ENCODE results near the gene TMEM217. TPM values are rescaled to one million over a fixed set of nuclear protein-coding genes. Genes with fewer than 3 reads are reported as not detected.

The TMEM217 gene
- total and polyA plus RNA-seq, 2 of the 8 experiments (the other 6 are each of a cell fraction or from before 2014, with no cell fraction given): 0.60 to 1.1 TPM

DNA sequence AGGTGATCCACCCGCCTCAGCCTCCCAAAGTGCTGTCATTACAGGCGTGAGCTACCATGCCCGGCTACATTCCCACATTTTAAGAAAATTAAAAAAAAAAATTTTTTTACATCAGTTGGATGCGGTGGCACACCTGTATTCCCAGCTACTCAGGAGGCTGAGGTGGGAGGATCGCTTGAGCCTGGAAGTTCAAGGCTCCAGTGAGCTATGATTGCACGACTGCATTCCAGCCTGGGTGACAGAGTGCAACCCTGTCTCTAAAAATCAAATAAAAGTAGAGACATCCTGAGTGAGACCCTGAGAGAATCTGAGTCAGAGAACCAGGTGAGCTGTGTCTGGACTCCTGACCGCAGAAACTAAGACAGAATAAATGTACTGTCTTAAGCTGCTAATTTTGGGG is 49.2 kb downstream of the TMEM217 start:
- Histone ChIP-seq H3K23me2 (ENCODE audit: low read depth, low read length) (peaks cover 5% of the 10 kb centered on the region; the same call in 1 of the 2 replicates), H3K27me3 (replicated peaks in 1 of 4; ENCODE audit: control insufficient read depth in 3 of 4, extremely low read depth in 1 of 4, insufficient read depth in 3 of 4, low read length in 3 of 4) (no peaks in the 10 kb centered on the region), H3K36me3 (ENCODE audit: control insufficient read depth in 2 of 4, insufficient read depth in 4 of 4, low read length in 3 of 4) (no peaks in the 10 kb centered on the region), H3K23ac (ENCODE audit: insufficient read length) (no peak overlapping the region), H3K4me2 (ENCODE audit: insufficient read depth in 1 of 2, low read depth in 2 of 2, low read length in 2 of 2) (no peak overlapping the region), H4K5ac (ENCODE audit: insufficient read length, low read depth, low read length) (no peak overlapping the region), H2BK12ac (ENCODE audit: low read depth, low read length) (no peak overlapping the region), H3K56ac (replicated peaks; ENCODE audit: insufficient read length, low read depth, low read length) (no peak overlapping the region), H3K9ac (replicated peaks in 1 of 4; ENCODE audit: extremely low read depth in 1 of 4, low read depth in 3 of 4, low read length in 3 of 4) (no peak overlapping the region), H3K79me1 (ENCODE audit: low read depth, low read length) (no peaks in the 10 kb centered on the region), H2AFZ (ENCODE audit: low read length) (no peak overlapping the region), H3K4me1 (replicated peaks in 1 of 4; ENCODE audit: control insufficient read depth in 3 of 4, insufficient read depth in 4 of 4, low read length in 3 of 4) (no peaks in the 10 kb centered on the region; a peak in 1 of 7 replicates), H3K79me2 (ENCODE audit: control insufficient read depth in 1 of 2, insufficient read depth in 2 of 2, low read length in 2 of 2) (no peaks in the 10 kb centered on the region), H3K14ac (ENCODE audit: insufficient read length) (no peak overlapping the region), H2BK120ac (replicated peaks; ENCODE audit: low read depth, low read length) (no peak overlapping the region), H2AK5ac (ENCODE audit: low read depth, low read length) (no peak overlapping the region), H2BK20ac (ENCODE audit: low read length) (no peak overlapping the region), H3K27ac (ENCODE audit: low read depth, low read length) (no peak overlapping the region), H2BK15ac (ENCODE audit: low read length) (no peak overlapping the region), H4K8ac (ENCODE audit: extremely low read depth, insufficient read depth, low read length) (no peak overlapping the region), H4K91ac (replicated peaks; ENCODE audit: insufficient read length, low read length) (no peak overlapping the region), H3K9me3 (ENCODE audit: insufficient read depth in 2 of 2, low read depth in 1 of 2, low read length in 1 of 2) (no peaks in the 10 kb centered on the region), H4K20me1 (replicated peaks in 1 of 2; ENCODE audit: control insufficient read depth in 1 of 2, insufficient read depth in 2 of 2, low read length in 2 of 2) (peaks cover 0 to 4% of the 10 kb centered on the region in 2 experiments), H3K4ac (replicated peaks; ENCODE audit: insufficient read length, low read depth, low read length) (no peak overlapping the region), H3K18ac (ENCODE audit: extremely low read depth, low read length) (no peak overlapping the region), H2BK5ac (ENCODE audit: low read depth, low read length) (no peak overlapping the region), H3K4me3 (ENCODE audit: extremely low read depth in 1 of 4, insufficient read depth in 2 of 4, low read depth in 3 of 4, low read length in 4 of 4) (no peak overlapping the region)
- TF ChIP-seq SIN3A (conservative IDR thresholded peaks at IDR 0.05 in 1 of 2, IDR thresholded peaks at IDR 0.05 in 1 of 2; ENCODE audit: low read depth in 1 of 2, low read length in 2 of 2) (no peak), SP1 (IDR thresholded peaks at IDR 0.05; ENCODE audit: low read depth, low read length) (no peak), RXRA (IDR thresholded peaks at IDR 0.05; ENCODE audit: insufficient read depth, low read depth, low read length) (no peak), MAFK (IDR thresholded peaks at IDR 0.05; ENCODE audit: low read depth, low read length) (no peak), ZNF274 (IDR thresholded peaks at IDR 0.05; ENCODE audit: borderline replicate concordance, extremely low read depth, low read length) (no peak)
- TF ChIP-seq, protein P1, sequence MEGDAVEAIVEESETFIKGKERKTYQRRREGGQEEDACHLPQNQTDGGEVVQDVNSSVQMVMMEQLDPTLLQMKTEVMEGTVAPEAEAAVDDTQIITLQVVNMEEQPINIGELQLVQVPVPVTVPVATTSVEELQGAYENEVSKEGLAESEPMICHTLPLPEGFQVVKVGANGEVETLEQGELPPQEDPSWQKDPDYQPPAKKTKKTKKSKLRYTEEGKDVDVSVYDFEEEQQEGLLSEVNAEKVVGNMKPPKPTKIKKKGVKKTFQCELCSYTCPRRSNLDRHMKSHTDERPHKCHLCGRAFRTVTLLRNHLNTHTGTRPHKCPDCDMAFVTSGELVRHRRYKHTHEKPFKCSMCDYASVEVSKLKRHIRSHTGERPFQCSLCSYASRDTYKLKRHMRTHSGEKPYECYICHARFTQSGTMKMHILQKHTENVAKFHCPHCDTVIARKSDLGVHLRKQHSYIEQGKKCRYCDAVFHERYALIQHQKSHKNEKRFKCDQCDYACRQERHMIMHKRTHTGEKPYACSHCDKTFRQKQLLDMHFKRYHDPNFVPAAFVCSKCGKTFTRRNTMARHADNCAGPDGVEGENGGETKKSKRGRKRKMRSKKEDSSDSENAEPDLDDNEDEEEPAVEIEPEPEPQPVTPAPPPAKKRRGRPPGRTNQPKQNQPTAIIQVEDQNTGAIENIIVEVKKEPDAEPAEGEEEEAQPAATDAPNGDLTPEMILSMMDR (IDR thresholded peaks at IDR 0.05; ENCODE audit: control extremely low read depth in 1 of 3, insufficient read depth in 1 of 3, low read depth in 1 of 3, low read length in 3 of 3): no peak
- ChIA-PET POLR2A (ENCODE audit: partially characterized antibody) (interaction anchor here (0.6 to 2.2 kb wide), 7 partner anchors 9 to 179 kb away, joined by 3 to 6 read pairs (median 3); no protein-coding TSS in a partner anchor), CTCF (ENCODE audit: partially characterized antibody) (interaction anchor here (0.7 to 34.9 kb wide), 37 partner anchors 9 to 359 kb away, joined by 3 to 866 read pairs (median 5); partner anchors contain the start of gene C6orf89)
- no peak for FAIRE-seq
- WGBS, 2 experiments (ENCODE audit: extremely low coverage in 1 of 2, insufficient coverage in 1 of 2, insufficient read length in 1 of 2, insufficient replicate concordance in 2 of 2, low coverage in 1 of 2, low lambda C conversion rate in 2 of 2, missing lambda C conversion rate in 1 of 2): 99% methylated on average over 7 of the region's 7 CpGs; no CpG with 5 or more reads in 1 of the 2 experiments
- no peak for DNase-seq (ENCODE audit: low read depth in 1 of 2, low spot score in 2 of 2)
